ENCODE measurements around the gene BMERB1.
"Not testable (repeated sequence)": the region's sequence is repeated elsewhere in the genome, so short reads cannot be mapped to it uniquely, and the experiment has no call there.

BMERB1 gene

GRCh38 chr16:15426796-15427195 is 7.6 kb upstream of the BMERB1 start:
- DNase-seq = no peak

GRCh38 chr16:15427648-15428239 is 6.6 kb upstream of the BMERB1 start:
- peak; percentile 52 for DNase-seq

GRCh38 chr16:15430884-15431283 is 3.5 kb upstream of the BMERB1 start:
- DNase-seq = not testable (repeated sequence)

GRCh38 chr16:15434079-15434424 is 336 bp upstream of the BMERB1 start:
- DNase-seq = no peak

GRCh38 chr16:15435216-15435864 is 952 bp downstream of the BMERB1 start:
- no peak for DNase-seq

- DNase-seq = no peak
Measured at GRCh38 chr16:15439102-15439501, 4.7 kb downstream of the BMERB1 start.

GRCh38 chr16:15439521-15439920 is 5.1 kb downstream of the BMERB1 start:
- no peak for DNase-seq

- DNase-seq = no peak
Measured at GRCh38 chr16:15440852-15441251, 6.5 kb downstream of the BMERB1 start.

GRCh38 chr16:15442140-15442539 is 7.8 kb downstream of the BMERB1 start:
- DNase-seq = not testable (repeated sequence)

GRCh38 chr16:15443753-15444152 is 9.4 kb downstream of the BMERB1 start:
- no peak for DNase-seq

- DNase-seq = no peak
Measured at GRCh38 chr16:15444264-15444663, 9.9 kb downstream of the BMERB1 start.

GRCh38 chr16:15445450-15445849 is 11.1 kb downstream of the BMERB1 start:
- DNase-seq = no peak

- DNase-seq = no peak
Measured at GRCh38 chr16:15446901-15447300, 12.5 kb downstream of the BMERB1 start.

GRCh38 chr16:15450624-15451023 is 16.2 kb downstream of the BMERB1 start:
- no peak for DNase-seq

GRCh38 chr16:15451098-15451731 is 16.8 kb downstream of the BMERB1 start:
- no peak for DNase-seq

GRCh38 chr16:15452246-15452855 is 18.0 kb downstream of the BMERB1 start:
- DNase-seq = no peak

GRCh38 chr16:15453296-15453695 is 18.9 kb downstream of the BMERB1 start:
- DNase-seq = not testable (repeated sequence)

GRCh38 chr16:15454933-15455332 is 20.5 kb downstream of the BMERB1 start:
- DNase-seq = not testable (repeated sequence)

GRCh38 chr16:15457400-15457799 is 23.0 kb downstream of the BMERB1 start:
- DNase-seq = no peak

GRCh38 chr16:15457958-15458357 is 23.6 kb downstream of the BMERB1 start:
- DNase-seq = no peak

GRCh38 chr16:15459791-15460190 is 25.4 kb downstream of the BMERB1 start:
- DNase-seq = no peak

- no peak for DNase-seq
Measured at GRCh38 chr16:15460601-15461000, 26.2 kb downstream of the BMERB1 start.

- no peak for DNase-seq
Measured at GRCh38 chr16:15461376-15461775, 27.0 kb downstream of the BMERB1 start.

All from activated CD4-positive, alpha-beta T cell treated with anti-CD3 and anti-CD28 coated beads, Interleukin-10, Interleukin-2, amounts not matched to agents 100 ng/mL and 50 ng/mL, durations not matched to agents 16 hours and 8 hours (primary cell).